HAP-1 (cell line): ENCODE results near the gene SLC44A5.
"Not testable (repeated sequence)": the region's sequence is repeated elsewhere in the genome, so short reads cannot be mapped to it uniquely, and the experiment has no call there.

Experiments used
- DNase-seq, 2 experiments: peaks; one replicate each; pipeline ENCODE4 v3.0.0-alpha.2; 2016 to 2020; ENCODE audit warnings: low spot score in 2 of 2
- H3K27me3 ChIP-seq: fragments of 250-450 bp; sonication (Bioruptor Pico); 2 replicates; pipeline ENCODE4 v1.5.1; 2020; ENCODE audit warnings: low read depth, mild to moderate bottlenecking, moderate library complexity
- H3K36me3 ChIP-seq: fragments of 250-450 bp; sonication (Bioruptor Pico); replicated peaks from 2 replicates; pipeline ENCODE4 v1.5.1; 2020; ENCODE audit warnings: mild to moderate bottlenecking
- H3K4me1 ChIP-seq: fragments of 250-450 bp; sonication (Bioruptor Pico); 2 replicates; pipeline ENCODE4 v1.5.1; 2020; ENCODE audit warnings: mild to moderate bottlenecking
- H3K4me3 ChIP-seq: fragments of 250-450 bp; sonication (Bioruptor Pico); 2 replicates; pipeline ENCODE4 v1.5.1; 2020; ENCODE audit warnings: mild to moderate bottlenecking, moderate library complexity
- H3K9me3 ChIP-seq: fragments of 250-450 bp; sonication (Bioruptor Pico); 2 replicates; pipeline ENCODE4 v1.5.1; 2020; ENCODE audit warnings: mild to moderate bottlenecking, moderate library complexity
- in situ Hi-C: fragments of 300-500 bp; cut with MboI; formaldehyde crosslinking; loops from 3 replicates; pipeline ENCODE4 v1.14.3; 2020; ENCODE audit warnings: low sequenced_read_pairs, inconsistent platforms, mixed read lengths

Gene SLC44A5

GRCh38 chr1:75615613-75616435 lies 4.9 kb upstream of the SLC44A5 start:
- peak overlapping the region; percentile 47 for H3K4me3 ChIP-seq
- DNase-seq: peak; percentile 27 to 56
- peaks cover 7% of the 10 kb centered on the region; the same call in 1 of the 2 replicates for H3K27me3 ChIP-seq
- H3K36me3 ChIP-seq: no peaks in the 10 kb centered on the region
- no peaks in the 10 kb centered on the region for H3K9me3 ChIP-seq
- H3K4me1 ChIP-seq: peaks cover 4% of the 10 kb centered on the region; the same call in 1 of the 2 replicates
- in situ Hi-C loops: no loop called here

DNA sequence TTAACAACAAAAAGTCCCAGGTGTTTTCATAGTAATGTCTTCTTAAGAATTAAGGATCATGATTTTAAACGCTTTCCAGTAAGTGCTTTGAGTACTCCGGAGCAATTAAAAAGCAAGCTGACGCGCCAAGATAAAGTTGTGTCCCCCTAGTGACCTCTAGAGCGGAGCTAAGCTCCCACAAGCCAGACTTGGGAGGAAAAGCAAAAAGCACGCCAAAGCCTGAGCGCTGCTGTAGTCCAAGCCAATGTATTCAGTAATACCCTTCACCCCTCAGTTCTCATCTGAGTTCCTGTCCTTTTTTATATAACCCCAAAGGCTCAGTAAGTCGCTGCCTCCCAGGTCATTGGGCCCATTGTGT lies 3.5 kb upstream of the SLC44A5 start:
- Histone ChIP-seq H3K4me1 (peaks cover 4% of the 10 kb centered on the region; the same call in 1 of the 2 replicates), H3K9me3 (no peaks in the 10 kb centered on the region), H3K4me3 (peak overlapping the region; percentile 47), H3K27me3 (peaks cover 7% of the 10 kb centered on the region; the same call in 1 of the 2 replicates), H3K36me3 (no peaks in the 10 kb centered on the region)
- in situ Hi-C loops: no loop called here
- DNase-seq: peak in 1 of 2 experiments; percentile 8

DNA sequence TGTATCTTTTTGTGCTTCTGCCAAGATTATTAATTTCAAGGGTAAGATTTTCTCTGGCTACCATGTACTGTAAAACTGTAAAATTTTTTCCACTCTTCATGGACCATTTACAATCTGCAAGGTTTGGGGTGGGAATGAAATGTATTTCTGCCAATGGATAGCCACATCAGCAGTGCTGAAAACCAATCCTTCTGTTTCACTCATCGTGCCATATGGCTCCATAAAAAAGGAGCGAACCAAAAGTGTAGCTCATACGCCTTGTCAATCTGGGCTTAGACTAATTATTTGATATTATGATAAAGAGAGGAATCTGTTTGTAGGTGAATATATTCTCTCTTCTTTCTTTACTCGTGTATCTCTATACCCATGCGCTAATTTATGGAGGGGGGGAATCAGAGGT lies 3.0 kb upstream of the SLC44A5 start:
- H3K27me3 ChIP-seq: peaks cover 7% of the 10 kb centered on the region; the same call in 1 of the 2 replicates
- H3K4me1 ChIP-seq: peaks cover 4% of the 10 kb centered on the region; the same call in 1 of the 2 replicates
- no peak for DNase-seq
- no peaks in the 10 kb centered on the region for H3K36me3 ChIP-seq
- no peaks in the 10 kb centered on the region for H3K9me3 ChIP-seq
- in situ Hi-C loops: no loop called here
- H3K4me3 ChIP-seq: no peak overlapping the region

DNA sequence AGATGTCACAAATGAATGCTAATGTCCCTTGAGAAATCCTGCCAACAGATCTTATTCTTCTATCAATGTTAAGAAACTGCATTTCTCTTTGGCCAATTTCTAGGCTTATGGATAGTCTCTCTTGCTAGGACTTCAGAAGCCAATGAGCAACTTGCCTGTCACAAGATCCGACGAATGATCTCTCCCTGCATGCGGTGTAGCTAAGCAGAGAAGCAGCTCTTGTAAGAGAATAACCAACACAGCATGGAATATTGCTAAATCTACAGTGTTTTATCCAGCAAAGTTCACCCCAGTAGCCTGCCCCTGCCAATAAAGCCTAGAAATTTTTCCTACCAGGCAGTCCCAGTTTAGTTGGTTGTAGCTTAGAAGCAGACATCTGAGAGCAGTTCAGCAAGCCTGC lies 2.1 kb upstream of the SLC44A5 start:
- no peak for DNase-seq
- Histone ChIP-seq H3K4me3 (no peak overlapping the region), H3K9me3 (no peaks in the 10 kb centered on the region), H3K4me1 (peaks cover 4% of the 10 kb centered on the region; the same call in 1 of the 2 replicates), H3K36me3 (no peaks in the 10 kb centered on the region), H3K27me3 (peaks cover 5% of the 10 kb centered on the region; the same call in 1 of the 2 replicates)
- in situ Hi-C loops: no loop called here

DNA sequence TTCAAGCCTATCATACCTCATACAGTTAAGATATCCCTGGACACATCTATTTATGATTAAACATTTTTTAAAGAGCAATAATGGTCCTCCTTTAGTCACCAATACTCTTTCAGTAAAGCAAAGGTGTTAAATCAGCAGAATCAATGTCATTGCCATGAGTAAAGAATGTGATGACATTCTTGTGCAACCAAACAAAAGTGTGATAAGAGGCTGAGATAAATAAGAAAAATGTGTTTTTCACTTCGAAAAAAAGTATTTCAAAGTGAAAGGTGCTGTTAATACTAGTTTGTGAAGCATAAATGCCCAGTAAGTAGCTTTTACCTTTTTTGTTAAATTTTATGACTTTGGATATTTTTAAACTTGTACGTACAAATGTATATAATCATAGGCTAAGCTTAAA lies 8.4 kb downstream of the SLC44A5 start:
- in situ Hi-C loops: no loop called here
- Histone ChIP-seq H3K36me3 (no peaks in the 10 kb centered on the region), H3K9me3 (no peaks in the 10 kb centered on the region), H3K4me1 (no peaks in the 10 kb centered on the region), H3K4me3 (no peak overlapping the region), H3K27me3 (no peaks in the 10 kb centered on the region)
- DNase-seq: no peak

DNA sequence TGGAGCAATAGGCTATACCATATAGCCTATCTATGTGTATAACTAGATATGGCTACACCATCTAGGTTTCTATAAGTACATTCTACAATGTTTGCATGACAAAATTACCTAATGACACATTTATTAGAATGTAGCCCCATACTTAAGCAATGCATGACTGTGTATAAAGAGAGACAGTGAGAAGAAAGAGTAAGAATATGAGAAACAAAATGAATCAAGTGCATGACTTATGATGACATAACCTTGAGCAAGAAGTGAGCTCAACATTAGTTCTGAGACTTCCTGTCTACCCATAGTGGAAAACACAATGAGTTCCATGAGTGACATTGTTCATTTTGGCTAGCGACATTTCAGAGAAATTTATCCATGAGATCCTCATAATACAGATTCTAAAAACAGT lies 10.1 kb downstream of the SLC44A5 start:
- in situ Hi-C loops: no loop called here
- Histone ChIP-seq H3K27me3 (no peaks in the 10 kb centered on the region), H3K4me3 (no peak overlapping the region), H3K4me1 (no peaks in the 10 kb centered on the region), H3K9me3 (no peaks in the 10 kb centered on the region), H3K36me3 (no peaks in the 10 kb centered on the region)
- no peak for DNase-seq

- Histone ChIP-seq H3K4me1 (peaks cover 1% of the 10 kb centered on the region; the same call in 1 of the 2 replicates), H3K27me3 (no peaks in the 10 kb centered on the region), H3K9me3 (peaks cover 3% of the 10 kb centered on the region; the same call in 1 of the 2 replicates), H3K36me3 (no peaks in the 10 kb centered on the region), H3K4me3 (no peak overlapping the region)
- DNase-seq: no peak
- in situ Hi-C loops: no loop called here
Measured at GRCh38 chr1:75594327-75594726, 16.6 kb downstream of the SLC44A5 start.

- H3K4me3 ChIP-seq, H3K36me3 ChIP-seq, H3K9me3 ChIP-seq, in situ Hi-C loops, H3K27me3 ChIP-seq, H3K4me1 ChIP-seq, DNase-seq: not testable (repeated sequence)
Measured at GRCh38 chr1:75593457-75593856, 17.5 kb downstream of the SLC44A5 start.

GRCh38 chr1:75589637-75590036 lies 21.3 kb downstream of the SLC44A5 start:
- in situ Hi-C loops: no loop called here

GRCh38 chr1:75588779-75589475 lies 22.0 kb downstream of the SLC44A5 start:
- Histone ChIP-seq H3K9me3 (peaks cover 3% of the 10 kb centered on the region; the same call in 1 of the 2 replicates), H3K36me3 (no peaks in the 10 kb centered on the region), H3K4me3 (no peak overlapping the region), H3K27me3 (no peaks in the 10 kb centered on the region), H3K4me1 (peaks cover 9% of the 10 kb centered on the region)
- in situ Hi-C loops: no loop called here
- no peak for DNase-seq

More at GRCh38 chr1:75589637-75590036, 21.3 kb downstream of the SLC44A5 start:
- Histone ChIP-seq H3K36me3 (no peaks in the 10 kb centered on the region), H3K4me1 (peaks cover 9% of the 10 kb centered on the region), H3K4me3 (no peak overlapping the region), H3K9me3 (peaks cover 3% of the 10 kb centered on the region; the same call in 1 of the 2 replicates), H3K27me3 (no peaks in the 10 kb centered on the region)
- no peak for DNase-seq

- Histone ChIP-seq H3K27me3 (no peaks in the 10 kb centered on the region), H3K9me3 (no peaks in the 10 kb centered on the region), H3K36me3 (no peaks in the 10 kb centered on the region), H3K4me3 (no peak overlapping the region), H3K4me1 (peaks cover 9% of the 10 kb centered on the region)
- no peak for DNase-seq
- in situ Hi-C loops: no loop called here
Measured at GRCh38 chr1:75587692-75588091, 23.2 kb downstream of the SLC44A5 start.

GRCh38 chr1:75583282-75583681 lies 27.6 kb downstream of the SLC44A5 start:
- Histone ChIP-seq H3K27me3 (no peaks in the 10 kb centered on the region), H3K4me3 (no peak overlapping the region), H3K4me1 (no peaks in the 10 kb centered on the region), H3K9me3 (no peaks in the 10 kb centered on the region), H3K36me3 (no peaks in the 10 kb centered on the region)
- no peak for DNase-seq
- in situ Hi-C loops: no loop called here

- no peaks in the 10 kb centered on the region for H3K4me1 ChIP-seq
- H3K9me3 ChIP-seq: no peaks in the 10 kb centered on the region
- H3K36me3 ChIP-seq: no peaks in the 10 kb centered on the region
- no peak for DNase-seq
- in situ Hi-C loops: no loop called here
- no peak overlapping the region for H3K4me3 ChIP-seq
- H3K27me3 ChIP-seq: no peaks in the 10 kb centered on the region
Measured at GRCh38 chr1:75582725-75583261, 28.1 kb downstream of the SLC44A5 start.

DNA sequence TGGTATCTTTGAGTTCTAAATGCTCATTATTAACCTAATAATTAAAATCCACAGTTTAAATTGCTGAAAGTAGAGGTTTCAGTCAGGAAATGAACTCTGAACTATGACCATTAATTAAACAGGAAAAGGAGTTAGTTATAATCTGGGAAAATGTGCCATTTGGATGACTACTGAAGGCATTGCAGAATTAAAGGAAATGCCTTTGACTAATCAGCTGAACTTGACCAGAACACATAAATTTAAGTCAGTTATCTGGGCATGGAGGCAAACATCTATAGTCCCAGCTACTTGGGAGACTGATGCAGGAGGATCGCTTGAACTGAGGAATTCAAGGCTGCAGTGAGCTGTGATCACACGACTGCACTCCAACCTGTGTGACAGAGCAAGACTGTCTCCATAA lies 31.9 kb downstream of the SLC44A5 start:
- Histone ChIP-seq H3K4me3 (no peak overlapping the region), H3K36me3 (no peaks in the 10 kb centered on the region), H3K9me3 (no peaks in the 10 kb centered on the region), H3K27me3 (no peaks in the 10 kb centered on the region), H3K4me1 (no peaks in the 10 kb centered on the region)
- no peak for DNase-seq
- in situ Hi-C loops: no loop called here
